ENCODE results near the gene TEX38. TPM values are rescaled to one million over a fixed set of nuclear protein-coding genes. Genes with fewer than 3 reads are reported as not detected.

The TEX38 gene
- polyA plus RNA-seq (2011; rRNA removed) (0.12 TPM in 1 of 2 replicates, not detected in the other), polyA plus RNA-seq (2017; fragmentation: RNase III; extraction: RNeasy Plus Mini Kit Qiagen cat#74134 plus additional on column Dnase treatment) (not detected in 3 replicates), polyA minus RNA-seq (2011; rRNA and poly(A)+ RNA removed) (not detected in 2 replicates)
- 0.05 TPM in 1 of 2 replicates, not detected in the other for polyA plus RNA-seq (2012; cell fraction: cytosol; rRNA removed)
- polyA plus RNA-seq (2012; cell fraction: nucleus; rRNA removed) = 0.14 and 0.34 TPM in 2 replicates

DNA sequence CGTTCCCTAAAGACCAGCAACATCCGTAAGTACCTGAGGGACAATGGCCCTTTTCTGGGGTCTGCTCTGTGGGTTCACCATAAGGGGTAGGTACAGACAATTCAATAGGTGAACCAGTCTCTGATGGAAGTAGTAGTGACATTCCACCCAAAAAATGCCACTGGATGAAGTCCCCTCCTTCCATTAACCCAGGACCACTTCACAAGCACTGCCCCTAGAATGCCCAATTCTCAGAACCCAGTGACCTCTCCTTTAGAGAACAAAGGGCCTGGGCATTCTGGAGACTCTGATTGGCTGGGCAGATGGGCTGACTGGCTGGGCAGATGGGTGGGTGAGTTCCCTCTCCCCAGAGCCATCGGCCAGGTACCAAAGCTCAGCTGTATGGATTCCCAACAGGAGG is at the start of gene TEX38:
TSS of gene TEX38 (plus strand) at position 301 of the 400 bp plus-strand sequence. CDS start at position 382, 81 bp downstream.
- CTCF ChIA-PET = no interaction called here
- TF ChIP-seq EHF (CRISPR knock-in tag; IDR thresholded peaks at IDR 0.05) (no peak), TP53 (CRISPR knock-in tag; IDR thresholded peaks at IDR 0.05) (no peak), CHD4 (IDR thresholded peaks at IDR 0.05; ENCODE audit: borderline replicate concordance) (no peak), NPAS2 (CRISPR knock-in tag; IDR thresholded peaks at IDR 0.05; ENCODE audit: borderline replicate concordance) (no peak), BCL3 (IDR thresholded peaks at IDR 0.05) (no peak), NFE2L2 (conservative IDR thresholded peaks at IDR 0.05; ENCODE audit: low read length) (no peak), HES2 (IDR thresholded peaks at IDR 0.05) (no peak), MAFK (IDR thresholded peaks at IDR 0.05; ENCODE audit: partially characterized antibody) (no peak), HOXB13 (CRISPR knock-in tag; IDR thresholded peaks at IDR 0.05; ENCODE audit: low read depth) (no peak), RAD21 (conservative IDR thresholded peaks at IDR 0.05 in 1 of 2, IDR thresholded peaks at IDR 0.05 in 1 of 2) (no peak), HDAC2 (IDR thresholded peaks at IDR 0.05) (no peak), ESRRA (IDR thresholded peaks at IDR 0.05; ENCODE audit: borderline replicate concordance, low read length) (no peak), GATA3 (IDR thresholded peaks at IDR 0.05; ENCODE audit: borderline replicate concordance) (no peak), HOXA7 (CRISPR knock-in tag; IDR thresholded peaks at IDR 0.05) (no peak), JUN (IDR thresholded peaks at IDR 0.05) (no peak), FOXS1 (CRISPR knock-in tag; IDR thresholded peaks at IDR 0.05) (no peak), NR3C1 (IDR thresholded peaks at IDR 0.05) (no peak)
- TF ChIP-seq, protein P1, sequence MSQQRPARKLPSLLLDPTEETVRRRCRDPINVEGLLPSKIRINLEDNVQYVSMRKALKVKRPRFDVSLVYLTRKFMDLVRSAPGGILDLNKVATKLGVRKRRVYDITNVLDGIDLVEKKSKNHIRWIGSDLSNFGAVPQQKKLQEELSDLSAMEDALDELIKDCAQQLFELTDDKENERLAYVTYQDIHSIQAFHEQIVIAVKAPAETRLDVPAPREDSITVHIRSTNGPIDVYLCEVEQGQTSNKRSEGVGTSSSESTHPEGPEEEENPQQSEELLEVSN (IDR thresholded peaks at IDR 0.05; ENCODE audit: borderline replicate concordance, low read depth) = no peak
- TF ChIP-seq, protein P2, sequence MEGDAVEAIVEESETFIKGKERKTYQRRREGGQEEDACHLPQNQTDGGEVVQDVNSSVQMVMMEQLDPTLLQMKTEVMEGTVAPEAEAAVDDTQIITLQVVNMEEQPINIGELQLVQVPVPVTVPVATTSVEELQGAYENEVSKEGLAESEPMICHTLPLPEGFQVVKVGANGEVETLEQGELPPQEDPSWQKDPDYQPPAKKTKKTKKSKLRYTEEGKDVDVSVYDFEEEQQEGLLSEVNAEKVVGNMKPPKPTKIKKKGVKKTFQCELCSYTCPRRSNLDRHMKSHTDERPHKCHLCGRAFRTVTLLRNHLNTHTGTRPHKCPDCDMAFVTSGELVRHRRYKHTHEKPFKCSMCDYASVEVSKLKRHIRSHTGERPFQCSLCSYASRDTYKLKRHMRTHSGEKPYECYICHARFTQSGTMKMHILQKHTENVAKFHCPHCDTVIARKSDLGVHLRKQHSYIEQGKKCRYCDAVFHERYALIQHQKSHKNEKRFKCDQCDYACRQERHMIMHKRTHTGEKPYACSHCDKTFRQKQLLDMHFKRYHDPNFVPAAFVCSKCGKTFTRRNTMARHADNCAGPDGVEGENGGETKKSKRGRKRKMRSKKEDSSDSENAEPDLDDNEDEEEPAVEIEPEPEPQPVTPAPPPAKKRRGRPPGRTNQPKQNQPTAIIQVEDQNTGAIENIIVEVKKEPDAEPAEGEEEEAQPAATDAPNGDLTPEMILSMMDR (IDR thresholded peaks at IDR 0.05) = no peak
- TF ChIP-seq, protein P3, sequence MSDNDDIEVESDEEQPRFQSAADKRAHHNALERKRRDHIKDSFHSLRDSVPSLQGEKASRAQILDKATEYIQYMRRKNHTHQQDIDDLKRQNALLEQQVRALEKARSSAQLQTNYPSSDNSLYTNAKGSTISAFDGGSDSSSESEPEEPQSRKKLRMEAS (IDR thresholded peaks at IDR 0.05) = no peak
- H3K9me3 ChIP-seq = no peaks in the 10 kb centered on the region
- WGBS (ENCODE audit: missing lambda C conversion rate) = 76% methylated on average over 2 of the region's 3 CpGs
- ATAC-seq = no peak
- FAIRE-seq = no peak
- peaks cover 12% of the 10 kb centered on the region for H3K4me1 ChIP-seq
- H3K27ac ChIP-seq = no peak within 1 kb of the TSS
- POLR2A ChIA-PET = no interaction called here
- no peak for DNase-seq (ENCODE audit: low read depth in 1 of 2, low spot score in 1 of 2)
- no peak within 1 kb of the TSS for H3K4me2 ChIP-seq
- no peak within 1 kb of the TSS for H3K4me3 ChIP-seq

- WGBS (ENCODE audit: missing lambda C conversion rate) = 41% methylated on average over 7 of the region's 7 CpGs
- FAIRE-seq (no peak), DNase-seq (ENCODE audit: low read depth in 1 of 2, low spot score in 1 of 2) (no peak), ATAC-seq (no peak)
- peaks cover 3% of the 10 kb centered on the region; the same call in 1 of the 3 replicates for H3K4me1 ChIP-seq
- CTCF ChIA-PET = interaction anchor here (1.0 to 4.6 kb wide), 5 partner anchors 13 to 104 kb away, joined by 3 to 35 read pairs (median 5); no protein-coding TSS in a partner anchor
- no peaks in the 10 kb centered on the region for H3K9me3 ChIP-seq
- no peak overlapping the region for H3K27ac ChIP-seq
- H3K4me2 ChIP-seq = no peak overlapping the region
- TF ChIP-seq FOSL2 (IDR thresholded peaks at IDR 0.05) = no peak
- TF ChIP-seq FOSL2 (CRISPR knock-in tag; IDR thresholded peaks at IDR 0.05) = no peak
- TF ChIP-seq FOSB (CRISPR knock-in tag; IDR thresholded peaks at IDR 0.05) = no peak
- no peak for TF ChIP-seq ZFP36 (IDR thresholded peaks at IDR 0.05; ENCODE audit: borderline replicate concordance, partially characterized antibody)
- TF ChIP-seq ELK1 (IDR thresholded peaks at IDR 0.05; ENCODE audit: low read depth, low read length) = no peak
- TF ChIP-seq CEBPB (IDR thresholded peaks at IDR 0.05) = no peak
- TF ChIP-seq, protein P1 (IDR thresholded peaks at IDR 0.05; ENCODE audit: borderline replicate concordance, low read depth) = no peak
- TF ChIP-seq KDM5A (IDR thresholded peaks at IDR 0.05) = no peak
- no peak overlapping the region for H3K4me3 ChIP-seq
- POLR2A ChIA-PET = no interaction called here
These were observed 49.7 kb upstream of the TEX38 start for GRCh38 chr1:46621930-46622329.

All from A549 (cell line).